Esophagus muscularis mucosa (tissue), 2 donors: ENCODE results near the gene CTSG.
"Not testable (repeated sequence)": the region's sequence is repeated elsewhere in the genome, so short reads cannot be mapped to it uniquely, and the experiment has no call there.

ENCODE experiments used
- POLR2A ChIP-seq: fragments of 450-650 bp; IDR thresholded peaks from one replicate; pipeline ENCODE4 v1.6.1; 2017; ENCODE audit warnings: antibody characterized with exemption, moderate library complexity, mild to moderate bottlenecking, low read depth
- POLR2AphosphoS5 ChIP-seq, 2 donors: sonication (generic); formaldehyde crosslinking; IDR thresholded peaks; one replicate each; pipeline ENCODE4 v1.6.1; 2017; ENCODE audit warnings: antibody characterized with exemption in 2 of 2

DNA sequence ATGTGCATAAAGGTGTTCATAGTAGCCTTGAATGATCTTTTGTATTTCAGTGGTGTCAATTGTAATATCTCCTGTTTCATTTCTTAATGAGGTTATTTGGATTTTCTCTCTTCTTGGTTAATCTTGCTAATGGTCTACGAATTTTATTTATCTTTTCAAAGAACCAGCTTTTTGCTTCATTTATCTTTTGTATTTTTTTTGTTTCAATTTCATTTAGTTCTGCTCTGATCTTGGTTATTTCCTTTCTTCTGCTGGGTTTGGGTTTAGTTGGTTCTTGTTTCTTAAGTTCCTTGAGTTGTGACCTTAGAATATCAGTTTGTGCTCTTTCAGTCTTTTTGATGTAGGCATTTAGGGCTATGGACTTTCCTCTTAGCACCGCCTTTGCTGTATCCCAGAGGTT, 15.0 kb upstream of the CTSG start:
- TF ChIP-seq POLR2A; POLR2AphosphoS5 (IDR thresholded peaks at IDR 0.05): not testable (repeated sequence)
